Body of pancreas (tissue), 4 donors: ENCODE measurements around the gene SEMA6A. TPM values are rescaled to one million over a fixed set of nuclear protein-coding genes. Genes with fewer than 3 reads are reported as not detected.

Source experiments
- ATAC-seq: fragments of 150-250 bp; one replicate; pipeline ENCODE4 v1.9.1; 2016
- DNase-seq, 4 donors: peaks; one replicate each; pipeline ENCODE4 v3.0.0-alpha.2; 2019
- H3K27ac ChIP-seq, 4 donors: fragments of 200-600 bp; sonication (generic); 1 replicate in 3 of 4; 2 replicates in 1 of 4; pipeline versions ENCODE4 v1.5.1 to v1.6.1; 2016 to 2019; ENCODE audit warnings: mild to moderate bottlenecking in 1 of 4, mixed read lengths in 1 of 4, moderate library complexity in 1 of 4
- H3K27me3 ChIP-seq, 2 donors: fragments of 200-600 bp; sonication (generic); one replicate each; pipeline ENCODE4 v1.6.0; 2016; ENCODE audit warnings: mild to moderate bottlenecking in 1 of 2
- H3K36me3 ChIP-seq, 2 donors: fragments of 200-600 bp; sonication (generic); replicated peaks in 1 of 2; 2 replicates each; pipeline ENCODE4 v1.5.1; 2016; ENCODE audit warnings: low read depth in 2 of 2; ENCODE audit not compliant: insufficient read depth in 1 of 2
- H3K4me1 ChIP-seq: fragments of 200-600 bp; sonication (generic); one replicate; pipeline ENCODE4 v1.6.0; 2016
- H3K4me3 ChIP-seq, 2 donors: fragments of 200-600 bp; sonication (generic); 1 replicate in 1 of 2; 2 replicates in 1 of 2; pipeline ENCODE4 v1.5.1; 2016 to 2019
- H3K9me3 ChIP-seq, 3 donors: fragments of 200-600 bp; sonication (generic); 1 replicate in 2 of 3; 2 replicates in 1 of 3; pipeline ENCODE4 v1.5.1; 2016
- CTCF ChIP-seq, 7 experiments: fragments of 450-650 bp in 4 of 7; fragments of 200-600 bp in 3 of 7; sonication (generic) in 3 of 7; IDR thresholded peaks; one replicate each; pipeline ENCODE4 v1.5.1; 2016 to 2019; ENCODE audit warnings: antibody characterized with exemption in 7 of 7
- POLR2A ChIP-seq, 3 donors: fragments of 450-650 bp; IDR thresholded peaks; one replicate each; pipeline ENCODE4 v1.6.1; 2016; ENCODE audit warnings: antibody characterized with exemption in 3 of 3, mild to moderate bottlenecking in 2 of 3
- WGBS, 2 donors: methylation state at CpG; one replicate each; pipeline ENCODE4 v1.1.5; 2017; 5-methylcytosine and 5-hydroxymethylcytosine counted together
- intact Hi-C: fragments of 100-400 bp; cut with DNase I; formaldehyde crosslinking; loops from one replicate; pipeline ENCODE4 v1.15.1; 2023
- total RNA-seq, 2 donors: library from RNA; depleted of rRNA; stranded (reverse); fragments of >200 nt; gene quantifications; one replicate each; pipeline ENCODE4 v1.1.0, GENCODE V29; 2016

The SEMA6A gene
- total RNA-seq, 2 donors from 2014 or later = 18.7 to 25.1 TPM

GRCh38 chr5:116573279-116573701, 1.3 kb downstream of the SEMA6A start:
- no peaks in the 10 kb centered on the region for H3K9me3 ChIP-seq
- DNase-seq = peak; percentile 22 to 54 (median 36)
- 0 to 1% methylated on average over 30 to 35 of the region's 35 CpGs for WGBS, 2 donors
- no peaks in the 10 kb centered on the region for H3K27me3 ChIP-seq
- peak; percentile 3 for ATAC-seq
- TF ChIP-seq POLR2A (IDR thresholded peaks at IDR 0.05) = peak in 1 of 3 donors; percentile 11
- no peak for TF ChIP-seq CTCF (IDR thresholded peaks at IDR 0.05)
- peak overlapping the region; percentile 68 to 79 (median 70) for H3K27ac ChIP-seq
- H3K4me1 ChIP-seq = peaks cover 33% of the 10 kb centered on the region
- H3K36me3 ChIP-seq = no peaks in the 10 kb centered on the region
- H3K4me3 ChIP-seq = peak overlapping the region; percentile 44 to 54
- intact Hi-C loops = loop anchor here (10.0 kb wide), 1 partner anchor 372 kb away; no protein-coding TSS in a partner anchor

GRCh38 chr5:116572350-116573278, 2.0 kb downstream of the SEMA6A start:
- peak; percentile 61 to 80 (median 73) for DNase-seq
- 0 to 2% methylated on average over 39 to 54 of the region's 54 CpGs for WGBS, 2 donors
- Histone ChIP-seq H3K9me3 (no peaks in the 10 kb centered on the region), H3K27ac (peak overlapping the region; percentile 68 to 79 (median 70)), H3K36me3 (no peaks in the 10 kb centered on the region), H3K4me1 (peaks cover 33% of the 10 kb centered on the region), H3K27me3 (no peaks in the 10 kb centered on the region), H3K4me3 (peak overlapping the region; percentile 44 to 54)
- TF ChIP-seq POLR2A (IDR thresholded peaks at IDR 0.05) (peak in 2 of 3 donors; percentile 24 to 38), CTCF (IDR thresholded peaks at IDR 0.05) (peak in 1 of 7 experiments; percentile 6)
- ATAC-seq = peak; percentile 9
- intact Hi-C loops = loop anchor here (10.0 kb wide), 1 partner anchor 372 kb away; no protein-coding TSS in a partner anchor

GRCh38 chr5:116571568-116572349, 2.9 kb downstream of the SEMA6A start:
- no peaks in the 10 kb centered on the region for H3K9me3 ChIP-seq
- DNase-seq (peak in 1 of 4 donors; percentile 8), ATAC-seq (no peak)
- no peaks in the 10 kb centered on the region for H3K27me3 ChIP-seq
- no peaks in the 10 kb centered on the region for H3K36me3 ChIP-seq
- WGBS, 2 donors = 10 to 14% methylated on average over 17 of the region's 17 CpGs
- H3K4me1 ChIP-seq = peaks cover 33% of the 10 kb centered on the region
- TF ChIP-seq POLR2A (IDR thresholded peaks at IDR 0.05) = no peak
- peak in 4 of 7 experiments; percentile 5 to 11 (median 8) for TF ChIP-seq CTCF (IDR thresholded peaks at IDR 0.05)
- peak overlapping the region; percentile 44 to 54 for H3K4me3 ChIP-seq
- intact Hi-C loops = loop anchor here (10.0 kb wide), 1 partner anchor 373 kb away; no protein-coding TSS in a partner anchor
- peak overlapping the region; percentile 68 to 79 (median 70) for H3K27ac ChIP-seq

GRCh38 chr5:116569999-116570398, 4.6 kb downstream of the SEMA6A start:
- intact Hi-C loops = loop anchor here (10.0 kb wide), 1 partner anchor 375 kb away; no protein-coding TSS in a partner anchor
- TF ChIP-seq POLR2A (IDR thresholded peaks at IDR 0.05) (no peak), CTCF (IDR thresholded peaks at IDR 0.05) (no peak)
- H3K9me3 ChIP-seq = no peaks in the 10 kb centered on the region
- no peak overlapping the region for H3K27ac ChIP-seq
- no peaks in the 10 kb centered on the region for H3K36me3 ChIP-seq
- 64 to 86% methylated on average over 4 of the region's 4 CpGs for WGBS, 2 donors
- H3K27me3 ChIP-seq = no peaks in the 10 kb centered on the region
- no peak overlapping the region for H3K4me3 ChIP-seq
- no peak for DNase-seq
- H3K4me1 ChIP-seq = peaks cover 21% of the 10 kb centered on the region
- no peak for ATAC-seq
